Endothelial cell of umbilical vein (primary cell): Measurements from ENCODE around the gene SPRED2. TPM values are rescaled to one million over a fixed set of nuclear protein-coding genes. Genes with fewer than 3 reads are reported as not detected.

Experiments used
- BruUV-seq: library from RNA; stranded (reverse); fragments of 400-500 nt; replicated peaks from 2 replicates; lab custom pipeline; 2021; lab: Mats Ljungman, UMichigan
- CTCF ChIA-PET: fragments of 300-600, 350-600 bp; sonication (Branson Sonifier 250); formaldehyde crosslinking; loops from one replicate; lab custom pipeline; 2021; ENCODE audit warnings: antibody characterized with exemption, inconsistent platforms; lab: Charles Lee
- POLR2A ChIA-PET: fragments of 300-600, 350-600 bp; sonication (Branson Sonifier 250); formaldehyde crosslinking; loops from one replicate; lab custom pipeline; 2021; ENCODE audit warnings: antibody characterized with exemption, inconsistent platforms; lab: Charles Lee
- DNase-seq: peaks from one replicate; pipeline ENCODE4 v3.0.0-alpha.2; 2011; ENCODE audit warnings: low read depth, low spot score
- FAIRE-seq: peaks from 2 replicates; lab custom pipeline; 2011; peaks lifted over from hg19 to GRCh38; lab: Jason Lieb, UNC
- H2AFZ ChIP-seq: 2 replicates; pipeline ENCODE4 v1.6.0; 2012; ENCODE audit warnings: low read depth, low read length, control low read depth, inconsistent platforms
- H3K27ac ChIP-seq: 2 replicates; pipeline ENCODE4 v1.5.1; 2011; ENCODE audit warnings: low read depth, mild to moderate bottlenecking, control low read depth, low read length, moderate library complexity; ENCODE audit not compliant: insufficient read depth
- H3K27me3 ChIP-seq, 2 experiments: 2 replicates each; pipeline versions ENCODE4 v1.6.0 to v1.6.1; 2011; ENCODE audit warnings: low read length in 2 of 2, mixed read lengths in 1 of 2; ENCODE audit not compliant: control insufficient read depth in 2 of 2, insufficient read depth in 2 of 2
- H3K36me3 ChIP-seq, 2 experiments: 2 replicates in 1 of 2; 3 replicates in 1 of 2; pipeline ENCODE4 v1.5.1; 2011; ENCODE audit warnings: low read length in 2 of 2, mild to moderate bottlenecking in 1 of 2, moderate library complexity in 1 of 2; ENCODE audit not compliant: control insufficient read depth in 2 of 2, insufficient read depth in 2 of 2; ENCODE audit errors: extremely low read depth in 1 of 2
- H3K4me1 ChIP-seq: 3 replicates; pipeline ENCODE4 v1.5.1; 2011; ENCODE audit warnings: mild to moderate bottlenecking, low read length; ENCODE audit not compliant: control insufficient read depth, insufficient read depth; ENCODE audit errors: extremely low read depth
- H3K4me2 ChIP-seq: 2 replicates; pipeline ENCODE4 v1.6.1; 2011; ENCODE audit warnings: low read length, control low read depth, mixed read lengths; ENCODE audit not compliant: insufficient read depth
- H3K4me3 ChIP-seq, 3 experiments: fragments of 200-600 bp in 1 of 3; sonication (generic), shearing (Covaris generic) in 1 of 3; replicated peaks in 1 of 3; 2 replicates each; pipeline ENCODE4 v1.5.1; 2011 to 2016; ENCODE audit warnings: control low read depth in 3 of 3, low read length in 3 of 3, mild to moderate bottlenecking in 2 of 3, inconsistent platforms in 1 of 3, low read depth in 1 of 3, moderate library complexity in 1 of 3; ENCODE audit not compliant: insufficient read depth in 1 of 3
- H3K79me2 ChIP-seq: 2 replicates; pipeline ENCODE4 v1.6.0; 2012; ENCODE audit warnings: low read length, inconsistent platforms; ENCODE audit not compliant: control insufficient read depth, insufficient read depth
- H3K9ac ChIP-seq: replicated peaks from 2 replicates; pipeline ENCODE3; 2011; ENCODE audit warnings: low read length, control low read depth; ENCODE audit not compliant: insufficient read depth; ENCODE audit errors: extremely low read depth
- H3K9me1 ChIP-seq: replicated peaks from 3 replicates; pipeline ENCODE4 v1.6.0; 2011; ENCODE audit warnings: mild to moderate bottlenecking, low read length; ENCODE audit not compliant: control insufficient read depth, insufficient read depth; ENCODE audit errors: extremely low read depth
- H3K9me3 ChIP-seq: replicated peaks from 2 replicates; pipeline ENCODE4 v1.5.1; 2012; ENCODE audit warnings: low read length, inconsistent platforms; ENCODE audit not compliant: control insufficient read depth, insufficient read depth
- H4K20me1 ChIP-seq: replicated peaks from 2 replicates; pipeline ENCODE3; 2011; ENCODE audit warnings: mild to moderate bottlenecking, low read length; ENCODE audit not compliant: control insufficient read depth, insufficient read depth; ENCODE audit errors: extremely low read depth
- EZH2 ChIP-seq: IDR thresholded peaks from 2 replicates; pipeline ENCODE4 v1.6.1; 2012; ENCODE audit warnings: borderline replicate concordance, low read depth, mild to moderate bottlenecking, moderate library complexity, low read length, inconsistent platforms; ENCODE audit not compliant: severe bottlenecking
- FOS ChIP-seq: IDR thresholded peaks from 2 replicates; pipeline ENCODE4 v1.6.1; 2011; ENCODE audit warnings: mild to moderate bottlenecking, low read length, moderate library complexity, borderline replicate concordance; ENCODE audit not compliant: insufficient read depth
- GATA2 ChIP-seq: IDR thresholded peaks from 2 replicates; pipeline ENCODE4 v1.7.0; 2011; ENCODE audit warnings: low read depth, mild to moderate bottlenecking, moderate library complexity, mixed read lengths, low read length; ENCODE audit not compliant: insufficient read length, insufficient read depth
- JUN ChIP-seq: IDR thresholded peaks from 2 replicates; pipeline ENCODE4 v1.6.1; 2011; ENCODE audit warnings: borderline replicate concordance, low read depth; ENCODE audit not compliant: insufficient read length, insufficient read depth
- MYC ChIP-seq: IDR thresholded peaks from one replicate; pipeline ENCODE4 v1.6.1; 2011; ENCODE audit warnings: mild to moderate bottlenecking, low read depth, low read length
- POLR2A ChIP-seq: IDR thresholded peaks from 2 replicates; pipeline ENCODE4 v1.6.1; 2012; ENCODE audit warnings: low read depth, mild to moderate bottlenecking, control low read depth, low read length
- POLR2AphosphoS5 ChIP-seq: IDR thresholded peaks from 2 replicates; pipeline ENCODE4 v1.6.1; 2012; ENCODE audit warnings: low read depth, mild to moderate bottlenecking, control low read depth, low read length, moderate library complexity; ENCODE audit not compliant: insufficient read depth
- dilution Hi-C: fragments of 300-500 bp; cut with MboI; formaldehyde crosslinking; loops from one replicate; pipeline ENCODE4 v1.15.0; 2019; ENCODE audit warnings: low sequenced_read_pairs; ENCODE audit not compliant: extremely low pct_ligation_motif_present
- intact Hi-C: fragments of 100-400 bp; cut with micrococcal nuclease; formaldehyde crosslinking; loops from one replicate; pipeline ENCODE4 v1.10.0; 2022
- polyA plus RNA-seq, 4 experiments: library from polyadenylated mRNA; depleted of rRNA in 3 of 4; stranded (reverse) in 3 of 4; unstranded in 1 of 4; fragments of >200 nt; gene quantifications; 2 replicates each; pipeline versions ENCODE4 v1.2.1 to v1.2.3, GENCODE V29; 2011 to 2012; ENCODE audit warnings: missing spikeins in 1 of 4
- total RNA-seq: library from RNA; stranded (reverse); gene quantifications from 2 replicates; pipeline ENCODE4 v1.2.3, GENCODE V29; 2021
- TF ChIP-seq, protein P1 (sequence below): IDR thresholded peaks from 2 replicates; pipeline ENCODE4 v1.6.1; 2011; ENCODE audit not compliant: insufficient read depth, insufficient read length
- TF ChIP-seq, protein P2 (sequence below), 2 donors: IDR thresholded peaks; 1 replicate in 1 of 2; 2 replicates in 1 of 2; pipeline ENCODE4 v1.5.1; 2011; ENCODE audit warnings: low read length in 2 of 2, mild to moderate bottlenecking in 2 of 2, moderate library complexity in 2 of 2, control low read depth in 1 of 2, inconsistent platforms in 1 of 2, low read depth in 1 of 2; ENCODE audit not compliant: insufficient read depth in 1 of 2; ENCODE audit errors: extremely low read depth in 1 of 2

Gene SPRED2
- total and polyA plus RNA-seq, 2 donors (not counting 3 experiments of a cell fraction or from before 2014, with no cell fraction given), result 3.6 to 9.6 TPM

DNA sequence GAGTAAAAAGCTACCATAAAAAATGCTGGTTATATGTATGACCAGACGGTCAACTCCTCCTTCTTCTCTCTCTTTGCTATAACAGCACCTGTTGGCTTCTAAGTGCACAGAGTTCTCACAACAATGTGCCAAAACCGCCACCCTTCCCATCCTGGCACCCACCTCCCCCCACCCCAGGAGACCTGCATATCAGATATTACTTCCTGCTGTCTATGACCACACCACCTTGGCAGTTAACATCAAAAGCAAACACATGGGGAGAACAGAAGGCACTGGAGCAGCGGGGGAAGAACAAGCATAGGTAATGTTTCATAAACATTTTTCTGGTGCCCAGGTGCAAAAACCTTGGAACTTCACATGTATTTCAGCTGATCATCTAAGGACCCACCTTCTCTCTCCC lies 15.5 kb downstream of the SPRED2 start:
- Histone ChIP-seq H3K9me3 (no peaks in the 10 kb centered on the region), H3K9me1 (no peaks in the 10 kb centered on the region), H4K20me1 (peaks cover 14% of the 10 kb centered on the region), H2AFZ (no peak overlapping the region), H3K4me1 (peaks cover 14% of the 10 kb centered on the region), H3K4me2 (no peak overlapping the region), H3K9ac (no peak overlapping the region), H3K27me3 (peaks cover 55 to 71% of the 10 kb centered on the region in 2 experiments), H3K79me2 (no peaks in the 10 kb centered on the region), H3K4me3 (no peak overlapping the region), H3K36me3 (no peaks in the 10 kb centered on the region), H3K27ac (no peak overlapping the region)
- DNase-seq (no peak), FAIRE-seq (no peak)
- TF ChIP-seq POLR2AphosphoS5 (no peak), JUN (no peak), FOS (no peak), EZH2 (no peak), MYC (no peak), POLR2A (no peak), GATA2 (no peak)
- TF ChIP-seq, protein P1, sequence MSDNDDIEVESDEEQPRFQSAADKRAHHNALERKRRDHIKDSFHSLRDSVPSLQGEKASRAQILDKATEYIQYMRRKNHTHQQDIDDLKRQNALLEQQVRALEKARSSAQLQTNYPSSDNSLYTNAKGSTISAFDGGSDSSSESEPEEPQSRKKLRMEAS, result no peak
- TF ChIP-seq, protein P2, sequence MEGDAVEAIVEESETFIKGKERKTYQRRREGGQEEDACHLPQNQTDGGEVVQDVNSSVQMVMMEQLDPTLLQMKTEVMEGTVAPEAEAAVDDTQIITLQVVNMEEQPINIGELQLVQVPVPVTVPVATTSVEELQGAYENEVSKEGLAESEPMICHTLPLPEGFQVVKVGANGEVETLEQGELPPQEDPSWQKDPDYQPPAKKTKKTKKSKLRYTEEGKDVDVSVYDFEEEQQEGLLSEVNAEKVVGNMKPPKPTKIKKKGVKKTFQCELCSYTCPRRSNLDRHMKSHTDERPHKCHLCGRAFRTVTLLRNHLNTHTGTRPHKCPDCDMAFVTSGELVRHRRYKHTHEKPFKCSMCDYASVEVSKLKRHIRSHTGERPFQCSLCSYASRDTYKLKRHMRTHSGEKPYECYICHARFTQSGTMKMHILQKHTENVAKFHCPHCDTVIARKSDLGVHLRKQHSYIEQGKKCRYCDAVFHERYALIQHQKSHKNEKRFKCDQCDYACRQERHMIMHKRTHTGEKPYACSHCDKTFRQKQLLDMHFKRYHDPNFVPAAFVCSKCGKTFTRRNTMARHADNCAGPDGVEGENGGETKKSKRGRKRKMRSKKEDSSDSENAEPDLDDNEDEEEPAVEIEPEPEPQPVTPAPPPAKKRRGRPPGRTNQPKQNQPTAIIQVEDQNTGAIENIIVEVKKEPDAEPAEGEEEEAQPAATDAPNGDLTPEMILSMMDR (IDR thresholded peaks at IDR 0.05; ENCODE audit: extremely low read depth in 1 of 2, insufficient read depth in 1 of 2, low read depth in 1 of 2, low read length in 2 of 2), result no peak
- intact Hi-C loops (no loop called here), dilution Hi-C loops (no loop called here)
- ChIA-PET POLR2A (no interaction called here), CTCF (interaction anchor here (1.3 kb wide), 1 partner anchor 152 kb away, joined by 4 read pairs; no protein-coding TSS in a partner anchor)
- BruUV-seq, result no TSS peak
